GM21360 (cell line): ENCODE results near the gene ZSWIM6.

Experiments used
- ATAC-seq: cut with Tn5 transposase; IDR thresholded peaks from one replicate; pipeline ENCODE4 v1.9.1; 2021; ENCODE audit warnings: mild to moderate bottlenecking, moderate library complexity; ENCODE audit not compliant: unreplicated experiment

The ZSWIM6 gene

DNA sequence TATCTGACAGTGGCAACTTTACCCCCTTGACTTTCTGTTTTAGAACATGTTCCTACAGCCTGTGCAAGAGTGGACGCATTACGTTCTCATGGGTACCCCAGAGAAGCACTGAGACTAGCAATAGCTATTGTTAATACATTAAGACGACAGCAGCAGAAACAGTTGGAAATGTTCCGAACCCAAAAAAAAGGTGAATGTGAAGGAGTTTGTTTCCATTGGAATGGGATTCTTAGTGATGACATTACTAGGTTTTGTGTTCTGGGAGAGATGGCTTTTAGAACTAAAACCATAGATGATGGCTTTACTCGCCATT lies 194.1 kb downstream of the ZSWIM6 start:
- ATAC-seq, result no peak

DNA sequence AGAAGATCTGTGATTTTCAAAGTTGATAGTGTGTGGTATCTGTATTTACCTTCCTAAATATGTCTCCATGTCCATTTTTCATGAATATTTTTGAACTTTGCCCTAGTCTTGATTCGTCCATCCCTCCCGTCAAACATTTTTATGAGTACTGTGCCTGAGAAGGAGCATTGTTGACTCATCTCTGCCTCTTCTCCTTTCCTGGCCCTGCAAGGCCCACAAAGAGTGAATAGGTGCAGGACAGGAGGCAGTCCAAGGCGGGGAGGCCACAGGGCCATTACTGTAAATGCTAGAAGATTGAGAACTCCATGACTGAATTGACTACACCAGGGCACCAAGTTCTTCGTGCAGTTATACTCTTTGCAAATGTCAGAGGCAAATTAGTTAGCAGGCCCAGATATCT lies 200.9 kb downstream of the ZSWIM6 start:
- no peak for ATAC-seq

DNA sequence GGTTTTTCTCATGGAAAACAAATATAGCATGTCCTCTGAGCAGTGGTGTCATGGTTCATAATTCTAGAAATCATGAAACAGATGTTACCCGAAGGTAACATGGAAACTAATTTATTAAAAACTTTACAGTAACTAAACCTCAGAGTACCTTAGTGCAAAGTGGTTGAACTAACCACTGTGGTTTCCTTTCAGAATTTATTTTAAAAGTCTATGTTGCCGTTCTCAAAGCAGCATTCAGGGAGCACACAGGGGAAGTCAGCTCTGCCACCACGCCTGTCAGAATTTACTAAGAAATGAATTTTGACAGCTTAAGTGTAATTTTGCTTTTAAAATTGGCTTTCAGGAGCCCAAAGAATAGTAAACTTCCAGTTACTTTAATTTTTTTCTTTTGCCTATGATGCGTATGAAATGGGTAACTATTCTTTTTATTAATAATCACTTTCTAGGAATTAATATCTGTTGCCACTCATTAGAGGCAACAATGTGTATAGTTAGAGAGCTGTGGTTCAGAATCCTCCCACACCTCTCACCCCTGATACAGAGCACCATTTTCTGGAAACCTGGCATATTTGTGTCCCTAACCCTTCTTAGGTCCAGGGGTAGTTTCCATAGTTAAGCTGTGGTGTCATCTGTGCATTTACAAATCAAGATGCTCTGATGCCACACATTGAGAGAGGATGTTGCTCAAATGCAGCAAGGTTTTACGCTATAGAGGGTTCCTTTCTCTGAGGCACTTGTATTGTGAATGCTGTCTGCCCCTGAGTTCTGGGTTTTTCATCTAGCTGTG lies 202.6 kb downstream of the ZSWIM6 start:
- peak; percentile 76 for ATAC-seq

DNA sequence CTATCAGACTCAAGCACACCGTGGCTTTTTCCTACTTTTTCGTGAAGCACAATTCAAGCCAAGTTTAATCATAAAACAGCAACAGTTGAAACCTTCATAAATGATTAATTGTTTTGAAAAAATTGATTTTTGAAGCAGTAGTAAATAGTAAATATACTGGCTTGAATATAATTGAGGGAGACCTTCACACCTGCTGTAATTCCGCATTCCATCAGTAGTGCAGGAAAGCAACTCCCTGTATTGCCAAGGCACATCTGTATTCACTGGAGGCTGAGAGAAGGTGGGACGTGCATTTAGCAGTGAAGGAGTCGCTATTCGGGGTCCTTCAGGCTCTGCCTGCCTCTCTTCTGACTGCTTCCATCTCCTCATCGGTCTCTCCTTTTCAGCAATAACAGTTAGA lies 203.8 kb downstream of the ZSWIM6 start:
- no peak for ATAC-seq

DNA sequence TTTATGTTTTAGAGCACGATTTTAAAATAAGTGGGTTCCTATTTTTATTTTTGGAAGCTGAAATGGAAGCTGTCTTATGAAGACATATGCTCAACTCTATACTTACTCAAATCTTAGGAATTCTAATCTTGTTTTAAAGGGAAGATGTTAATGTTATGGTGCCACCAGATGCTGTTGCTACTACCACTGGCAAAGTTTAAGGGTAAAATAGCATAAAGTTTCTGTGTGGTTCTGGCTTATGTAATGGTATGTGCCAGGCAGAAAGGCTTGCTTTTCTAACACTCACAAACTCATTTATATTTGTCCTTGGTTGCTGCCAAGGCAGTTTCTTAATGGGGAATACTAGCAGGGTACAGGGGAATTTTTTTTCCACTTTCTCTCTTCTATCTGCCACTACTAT lies 204.9 kb downstream of the ZSWIM6 start:
- ATAC-seq, result no peak

DNA sequence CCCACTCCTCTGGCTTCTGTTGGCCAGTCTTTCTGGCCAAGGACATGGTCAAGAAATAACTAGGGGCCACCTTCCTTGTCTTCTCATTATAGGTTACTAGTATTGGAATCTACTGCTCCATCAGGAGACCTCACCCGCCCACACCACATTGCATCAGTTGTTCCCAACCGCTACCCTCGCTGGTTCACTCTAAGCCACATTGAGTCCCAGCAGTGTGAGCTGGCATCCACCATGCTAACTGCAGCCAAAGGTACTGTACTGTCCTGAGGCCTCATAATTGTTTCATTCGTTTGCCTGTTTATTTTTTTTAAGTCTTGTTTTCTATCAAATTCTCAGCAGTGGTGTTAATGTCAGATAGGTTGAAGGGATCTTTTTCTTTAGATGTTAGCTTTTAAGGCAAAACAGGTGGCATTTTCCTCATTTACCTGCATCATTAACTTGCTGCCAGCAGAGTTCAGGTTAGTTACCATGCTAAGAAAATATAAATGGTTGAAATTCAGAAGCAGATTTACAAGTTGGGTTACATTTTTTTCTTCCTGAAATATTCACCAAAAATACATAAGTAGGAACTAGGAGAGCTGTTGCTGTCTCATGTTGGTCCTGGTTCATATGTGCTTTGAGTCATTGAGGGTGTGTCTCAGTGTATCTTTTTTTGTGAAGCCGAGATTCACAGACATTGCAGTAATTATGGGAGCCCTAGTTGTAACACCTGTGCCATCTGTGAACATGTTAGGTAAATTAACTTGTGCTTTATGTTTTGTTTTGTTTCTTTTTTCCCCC lies 206.9 kb downstream of the ZSWIM6 start:
- ATAC-seq, result no peak

DNA sequence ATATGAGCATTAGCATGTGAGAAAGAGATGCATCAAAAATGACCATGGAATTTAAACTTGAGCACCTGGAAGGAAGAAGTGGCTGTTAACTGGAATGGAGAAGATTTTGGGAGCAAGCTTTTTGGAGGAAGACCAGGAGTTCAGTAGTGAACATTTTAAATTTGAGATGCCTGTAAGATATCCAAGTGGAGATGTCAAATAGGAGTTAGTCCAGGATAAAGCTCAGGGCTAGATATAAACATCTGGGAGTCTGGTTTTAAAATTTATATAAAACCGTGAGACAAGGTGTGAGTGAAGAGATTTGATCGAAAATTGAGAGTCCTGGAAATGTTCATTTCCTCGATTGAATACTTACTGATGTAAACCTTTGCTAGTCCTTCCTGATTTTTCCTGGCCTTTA lies 217.5 kb downstream of the ZSWIM6 start:
- no peak for ATAC-seq

DNA sequence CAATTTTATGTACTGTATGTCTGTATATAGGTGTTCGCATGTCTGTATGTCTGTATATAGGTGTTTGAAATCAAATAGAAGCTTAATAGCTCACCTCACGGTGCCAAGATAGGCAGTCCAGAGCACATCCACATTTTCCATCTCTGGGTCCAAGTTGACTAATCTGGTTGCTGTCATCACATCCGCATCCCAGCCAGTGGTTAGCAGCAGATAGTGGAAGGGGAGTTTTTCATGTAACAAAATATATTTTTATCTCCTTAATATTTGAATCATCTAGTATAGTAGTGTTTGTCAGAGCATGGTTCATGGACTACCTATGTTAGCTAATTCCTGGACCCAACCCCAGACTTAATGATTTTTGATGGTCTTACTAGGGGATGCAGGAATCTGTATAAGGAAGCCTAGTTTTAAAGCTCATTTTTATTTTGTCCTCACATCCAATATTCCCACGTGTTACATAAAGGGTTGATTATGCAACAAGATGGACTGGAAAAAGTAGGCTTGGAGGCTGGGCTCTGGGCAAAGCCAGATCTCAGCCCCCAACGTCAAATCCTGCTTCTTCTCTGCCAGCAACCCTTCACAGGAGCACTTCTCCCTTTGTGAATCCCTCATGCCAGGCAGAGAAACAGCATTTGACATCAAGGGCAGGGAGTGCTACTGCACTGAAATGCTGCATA lies 219.7 kb downstream of the ZSWIM6 start:
- no peak for ATAC-seq

DNA sequence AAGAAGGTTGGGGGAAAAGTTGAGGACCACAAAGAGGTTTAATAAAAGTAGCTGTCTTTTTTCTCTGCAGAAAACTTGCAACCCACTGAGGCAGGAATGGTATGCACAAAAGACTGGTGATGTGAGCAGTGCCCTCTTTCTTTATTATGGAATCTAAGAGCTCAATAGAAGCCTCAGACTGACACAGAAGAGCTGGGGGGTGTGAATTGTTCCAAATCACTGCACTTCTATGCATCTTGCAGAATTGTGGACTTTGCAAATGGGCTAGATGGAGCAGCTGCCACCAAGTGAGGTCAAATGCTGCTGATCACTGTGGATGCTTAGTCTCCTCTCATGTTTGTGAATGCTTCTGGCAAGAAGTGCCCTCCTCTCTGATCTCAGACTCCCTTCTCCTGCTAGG lies 227.1 kb downstream of the ZSWIM6 start:
- no peak for ATAC-seq

DNA sequence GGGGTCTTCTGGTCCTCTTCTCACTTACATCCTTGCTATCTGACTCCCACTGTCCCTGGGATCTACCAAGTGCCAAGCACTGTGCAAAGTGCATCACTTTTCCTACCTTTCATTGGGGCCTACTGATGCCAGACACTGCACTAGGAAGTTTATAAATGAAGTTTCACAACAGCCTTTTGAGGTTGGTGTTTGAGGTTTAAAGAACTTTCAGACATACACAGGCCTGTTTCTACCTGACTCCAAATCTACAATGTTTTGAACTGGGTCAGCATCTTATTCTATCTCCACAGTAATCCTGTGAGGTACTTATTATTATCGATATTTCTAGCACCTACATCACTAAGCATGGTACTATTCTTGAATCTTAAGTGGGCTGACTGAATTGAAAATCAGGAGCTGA lies 227.7 kb downstream of the ZSWIM6 start:
- ATAC-seq, result no peak

DNA sequence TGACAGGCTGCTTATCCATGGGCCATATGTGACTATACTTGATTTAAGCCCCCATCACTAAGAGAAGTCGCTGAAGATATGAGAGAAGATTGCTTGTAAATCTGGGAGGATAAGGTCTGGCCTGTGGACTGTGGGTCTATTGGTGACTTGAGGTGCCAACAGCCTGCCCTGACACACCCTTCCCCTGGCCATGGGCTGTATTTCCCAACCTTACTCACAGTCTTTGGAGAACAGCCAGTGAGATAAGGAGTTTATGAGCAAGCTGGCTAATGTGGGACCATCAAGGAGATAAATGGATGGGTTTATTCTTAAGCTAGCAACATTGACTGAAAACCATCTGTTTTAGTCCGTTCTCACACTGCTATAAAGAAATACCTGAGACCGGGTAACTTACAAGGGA lies 231.3 kb downstream of the ZSWIM6 start:
- no peak for ATAC-seq

DNA sequence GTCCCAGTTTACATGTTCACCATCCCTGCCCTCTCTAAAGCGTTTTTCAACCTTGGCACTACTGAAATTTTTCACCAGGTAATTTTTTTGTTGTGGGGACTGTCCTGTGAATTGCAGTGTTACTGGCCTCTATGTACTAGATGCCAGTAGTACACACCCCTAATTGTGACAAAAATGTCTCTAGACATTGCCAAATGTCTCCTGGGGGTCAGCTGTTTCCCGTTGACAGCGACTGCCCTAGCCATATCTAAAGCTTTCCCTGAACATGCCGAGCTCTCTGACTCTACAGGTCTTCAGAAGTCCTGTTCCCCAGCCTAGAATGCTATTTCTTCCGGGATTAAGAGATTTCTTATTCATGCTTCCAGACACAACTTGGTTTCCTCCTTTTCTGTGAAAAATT lies 235.3 kb downstream of the ZSWIM6 start:
- no peak for ATAC-seq

DNA sequence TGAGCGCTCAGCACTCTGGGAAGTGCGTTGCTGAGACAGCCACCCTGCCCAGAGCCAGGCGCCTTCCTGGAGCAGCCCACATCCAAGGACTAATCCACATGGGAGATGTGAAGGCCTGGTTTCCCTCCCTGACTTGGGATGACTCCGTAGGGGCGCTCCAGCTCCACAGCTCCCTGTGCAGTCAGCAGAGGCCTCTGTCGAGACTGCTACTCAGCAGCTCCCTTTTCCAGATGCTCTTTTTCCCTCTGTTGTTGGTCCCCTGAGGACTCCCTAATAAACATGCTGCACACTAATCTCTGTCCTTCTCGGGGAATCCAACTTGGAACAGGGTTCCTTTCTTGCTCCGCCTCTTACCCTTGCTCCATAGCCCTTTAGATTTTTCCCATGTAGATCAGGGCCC lies 237.3 kb downstream of the ZSWIM6 start:
- no peak for ATAC-seq

DNA sequence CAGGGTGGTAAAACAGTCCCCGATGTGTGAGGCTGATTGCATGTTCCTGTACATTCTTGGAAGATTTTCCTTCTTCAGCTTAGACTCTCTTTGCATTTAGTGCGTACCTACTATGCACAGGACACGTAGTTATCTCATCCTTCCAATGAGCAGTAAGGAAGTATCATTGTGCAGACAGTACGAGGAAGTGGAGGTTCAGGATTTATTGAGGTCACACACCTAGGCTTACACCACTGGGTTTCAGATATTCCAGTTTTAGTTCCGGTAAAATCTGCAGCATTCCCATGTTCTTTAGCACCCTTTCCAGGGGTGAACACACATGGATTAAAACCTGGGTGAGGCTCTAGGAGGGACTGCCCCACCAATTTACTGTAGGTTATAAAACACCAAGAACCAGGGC lies 238.7 kb downstream of the ZSWIM6 start:
- no peak for ATAC-seq

DNA sequence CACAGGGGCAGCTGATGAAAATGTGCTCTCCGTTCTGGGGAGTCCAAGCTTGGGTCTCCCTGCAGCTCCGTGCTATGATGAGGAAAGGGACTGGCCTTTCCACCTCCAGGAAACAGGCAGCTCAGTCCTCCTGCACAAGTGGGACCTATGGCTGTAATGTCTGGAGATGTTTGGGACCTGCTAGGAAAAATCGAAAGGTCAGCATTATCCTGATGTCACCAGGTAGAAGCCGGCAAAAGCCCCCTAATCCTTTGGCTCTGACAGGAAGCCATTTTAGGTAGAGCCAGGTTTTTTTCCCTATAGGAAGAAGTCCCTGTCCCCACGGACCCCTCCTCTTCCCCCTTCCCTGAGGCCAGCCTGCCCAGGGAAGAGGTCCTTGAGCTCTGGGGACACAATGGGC lies 240.9 kb downstream of the ZSWIM6 start:
- no peak for ATAC-seq

DNA sequence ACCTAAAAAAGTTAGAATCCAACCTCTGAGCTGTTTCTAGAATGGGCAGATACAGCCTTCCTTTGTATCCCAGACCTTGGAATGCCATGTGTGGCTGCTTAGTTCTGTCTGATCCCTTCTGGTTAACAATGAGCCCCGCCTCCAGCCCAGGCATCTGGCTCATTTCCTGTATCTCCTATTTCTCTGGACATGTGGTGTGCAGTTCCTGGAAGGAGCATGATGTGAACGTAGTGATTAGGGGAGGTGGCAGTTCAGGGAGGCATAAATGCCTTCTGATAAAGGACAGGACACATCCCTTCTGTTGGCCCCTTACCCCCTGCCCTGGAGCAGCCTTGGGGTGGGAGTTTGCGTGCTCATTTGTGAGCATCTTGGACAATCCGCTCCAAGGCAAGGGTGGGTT lies 243.0 kb downstream of the ZSWIM6 start:
- ATAC-seq, result no peak

DNA sequence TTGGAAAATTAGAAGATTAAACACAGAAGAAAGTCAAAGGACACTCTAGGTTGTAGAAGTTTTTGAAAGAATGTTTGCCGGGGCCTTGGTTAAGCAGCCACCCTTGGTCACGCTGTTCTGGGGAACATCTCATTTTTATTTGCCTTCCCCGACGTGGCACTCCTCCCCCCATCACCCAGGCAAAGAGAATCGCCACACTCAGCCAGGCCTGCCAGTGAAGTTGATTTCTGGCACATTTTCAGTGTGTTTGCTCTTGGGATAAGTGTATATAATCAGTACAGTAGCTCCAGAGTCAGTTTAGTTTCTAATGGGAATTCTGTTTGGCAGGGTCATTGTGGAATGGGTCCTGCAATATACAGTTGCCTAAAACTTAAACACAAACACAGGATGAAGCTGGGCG lies 243.5 kb downstream of the ZSWIM6 start:
- ATAC-seq, result no peak

DNA sequence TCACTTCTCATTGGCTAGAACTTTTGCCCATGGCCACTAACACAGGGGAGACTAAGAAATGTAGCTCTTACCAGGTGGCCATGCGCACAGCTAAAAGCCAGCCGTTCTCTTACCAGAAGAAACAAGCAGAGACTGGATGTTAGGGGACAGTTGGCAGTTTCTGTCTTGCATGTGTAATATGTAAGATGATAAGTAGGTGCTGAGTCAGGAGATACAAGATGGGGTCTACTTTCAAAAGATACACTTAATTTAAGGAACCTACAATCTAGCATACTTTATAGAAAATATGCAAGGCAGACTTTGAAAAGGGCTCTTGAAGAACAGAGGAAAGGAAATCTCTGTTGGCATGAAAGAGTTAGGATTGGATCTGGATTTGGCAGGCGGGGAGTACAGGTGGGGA lies 244.5 kb downstream of the ZSWIM6 start:
- ATAC-seq, result no peak

DNA sequence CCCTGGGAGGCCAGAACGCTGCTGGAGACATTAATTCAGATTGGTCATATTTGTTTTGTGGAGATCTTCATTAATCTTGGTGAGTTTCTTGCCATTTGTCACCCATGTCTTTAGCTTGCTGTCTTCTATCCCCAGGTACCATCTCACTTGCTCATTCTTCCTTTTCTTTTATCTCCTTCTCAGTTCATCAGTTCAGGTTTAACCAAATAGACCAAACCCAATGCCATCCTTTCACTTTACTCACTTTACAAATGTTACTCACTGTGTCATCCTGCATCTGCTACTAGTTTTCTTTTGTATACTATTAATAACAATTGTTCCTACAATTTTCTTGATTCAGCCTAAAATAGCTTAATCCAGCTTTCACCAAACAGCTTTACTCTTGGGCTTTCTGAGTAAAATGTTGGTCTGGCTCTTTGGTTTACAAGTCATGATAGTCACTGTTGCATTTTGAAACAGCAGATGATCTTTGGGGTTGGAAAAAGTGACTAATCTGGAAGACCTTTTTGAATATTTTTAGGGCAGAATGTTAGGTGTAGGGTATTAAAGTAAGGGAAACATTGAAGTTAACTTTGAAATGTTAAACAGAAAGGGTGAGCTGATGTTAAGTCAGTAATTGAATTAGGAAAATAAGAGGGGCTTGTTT lies 246.9 kb downstream of the ZSWIM6 start:
- no peak for ATAC-seq

DNA sequence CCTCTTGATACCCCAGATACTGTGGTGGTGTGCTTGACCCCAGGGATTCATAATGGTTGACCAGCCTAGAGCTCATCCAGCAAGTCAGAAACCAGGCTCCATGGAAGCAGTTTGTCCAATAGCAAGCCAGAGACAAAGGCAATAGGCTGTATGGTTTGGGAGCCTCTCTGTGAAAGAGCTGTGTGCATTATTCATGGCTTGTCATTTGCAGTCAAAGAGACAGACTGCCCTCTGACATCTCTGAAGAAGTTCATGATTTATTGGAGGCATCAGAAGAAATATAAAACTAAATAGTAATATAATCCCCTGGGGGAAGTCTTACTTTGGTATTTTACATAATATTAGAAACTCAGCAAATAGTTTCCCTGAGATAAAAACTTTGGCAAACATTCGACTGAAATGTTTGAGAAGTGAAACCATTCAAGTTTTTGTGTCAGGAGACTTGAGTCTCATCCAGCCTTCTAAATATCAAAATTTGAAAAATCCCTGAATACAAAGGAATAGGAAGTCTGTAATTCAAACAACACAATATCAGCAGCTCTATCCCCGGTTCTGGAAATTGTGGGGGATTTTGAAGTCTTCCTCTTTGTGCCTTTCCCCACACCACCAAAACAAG lies 250.3 kb downstream of the ZSWIM6 start:
- no peak for ATAC-seq

DNA sequence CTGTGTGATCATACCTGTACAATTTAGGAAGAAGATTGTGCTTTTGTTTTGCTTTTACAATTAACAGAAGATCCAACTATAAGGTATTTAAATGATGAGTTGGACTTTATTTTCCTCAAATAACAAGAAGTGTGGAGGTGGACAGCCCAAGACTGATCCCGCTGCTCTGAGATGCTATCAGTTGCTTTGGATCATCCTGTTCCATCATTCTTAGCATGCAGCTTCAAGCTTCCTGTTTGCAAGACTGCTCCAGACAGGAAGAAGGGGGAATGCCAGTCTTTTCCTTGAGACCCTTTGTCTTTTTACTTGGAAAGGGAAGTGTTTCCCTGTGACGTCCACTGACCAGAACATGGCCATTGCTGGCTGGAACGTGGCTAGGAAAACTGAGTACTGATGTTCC lies 250.8 kb downstream of the ZSWIM6 start:
- ATAC-seq, result no peak
